Natural killer cell (primary cell): ENCODE data around the gene TMEM239. TPM values are rescaled to one million over a fixed set of nuclear protein-coding genes. Genes with fewer than 3 reads are reported as not detected.
"Not testable (repeated sequence)": the region's sequence is repeated elsewhere in the genome, so short reads cannot be mapped to it uniquely, and the experiment has no call there.

Experiments
- ATAC-seq, 3 donors: fragments of 150-1000 bp in 2 of 3; fragments of 200-7000 bp in 1 of 3; cut with Tn5 transposase; 1 replicate in 1 of 3; 2 replicates in 2 of 3; pipeline ENCODE4 v1.10.0; 2021; ENCODE audit warnings: mild to moderate bottlenecking in 2 of 3, moderate library complexity in 2 of 3
- DNase-seq, 2 donors: peaks; one replicate each; pipeline versions ENCODE4 v3.0.0 to v3.0.0-alpha.2; 2013 to 2021; ENCODE audit warnings: mixed read lengths in 1 of 2
- H3K27ac ChIP-seq: one replicate; pipeline ENCODE4 v1.5.1; 2013; ENCODE audit warnings: mild to moderate bottlenecking, low read length
- H3K27me3 ChIP-seq: one replicate; pipeline ENCODE4 v1.6.1; 2013; ENCODE audit warnings: low read length; ENCODE audit not compliant: control insufficient read depth, insufficient read depth
- H3K36me3 ChIP-seq: one replicate; pipeline ENCODE4 v1.6.1; 2013; ENCODE audit warnings: low read length; ENCODE audit not compliant: control insufficient read depth, insufficient read depth
- H3K4me1 ChIP-seq: one replicate; pipeline ENCODE4 v1.6.1; 2013; ENCODE audit warnings: low read length; ENCODE audit not compliant: control insufficient read depth, insufficient read depth
- H3K4me3 ChIP-seq: one replicate; pipeline ENCODE4 v1.5.1; 2013; ENCODE audit warnings: low read length
- H3K9me3 ChIP-seq: one replicate; pipeline ENCODE4 v1.6.1; 2013; ENCODE audit warnings: low read length; ENCODE audit not compliant: control insufficient read depth, insufficient read depth
- H3K27ac Mint-ChIP-seq, 2 donors: one replicate each; pipeline ENCODE4 v1.8.0; 2022; ENCODE audit warnings: mild to moderate bottlenecking in 2 of 2, mixed read lengths in 2 of 2, moderate library complexity in 1 of 2
- H3K27me3 Mint-ChIP-seq, 2 donors: one replicate each; pipeline ENCODE4 v1.8.0; 2022; ENCODE audit warnings: low read depth in 2 of 2, mixed read lengths in 2 of 2
- H3K36me3 Mint-ChIP-seq: one replicate; pipeline ENCODE4 v1.8.0; 2022; ENCODE audit warnings: mixed read lengths
- H3K4me1 Mint-ChIP-seq, 2 donors: one replicate each; pipeline ENCODE4 v1.8.0; 2022; ENCODE audit warnings: mixed read lengths in 2 of 2
- H3K4me3 Mint-ChIP-seq: one replicate; pipeline ENCODE4 v1.8.0; 2022; ENCODE audit warnings: mild to moderate bottlenecking, moderate library complexity, mixed read lengths
- H3K9me3 Mint-ChIP-seq, 2 donors: one replicate each; pipeline ENCODE4 v1.8.0; 2022; ENCODE audit warnings: mixed read lengths in 2 of 2
- CTCF ChIP-seq: fragments of 200-600 bp; IDR thresholded peaks from one replicate; pipeline ENCODE4 v1.8.0; 2022; ENCODE audit warnings: antibody characterized with exemption
- WGBS: methylation state at CpG from one replicate; pipeline ENCODE4 v1.1.7; 2013; ENCODE audit warnings: missing lambda C conversion rate; ENCODE audit not compliant: insufficient coverage; 5-methylcytosine and 5-hydroxymethylcytosine counted together
- intact Hi-C: fragments of 100-400 bp; cut with micrococcal nuclease; formaldehyde crosslinking; loops from one replicate; pipeline ENCODE4 v1.14.2; 2022
- total RNA-seq, 4 donors: library from RNA; stranded (reverse); fragments of 120-200 nt in 1 of 4; gene quantifications; one replicate each; pipeline versions ENCODE4 v1.2.3 to v1.2.4, GENCODE V29; 2013 to 2022

The TMEM239 gene
- total RNA-seq, result not detected
- total RNA-seq (2013), result not detected

GRCh38 chr20:2816030-2816582, at the start of gene TMEM239:
TSS of gene TMEM239 (plus strand) at chr20:2816364. CDS start at chr20:2816555, 191 bp downstream.
- Histone ChIP-seq H3K27me3 (peaks cover 11% of the 10 kb centered on the region), H3K27ac (no peak within 1 kb of the TSS), H3K36me3 (no peaks in the 10 kb centered on the region), H3K9me3 (no peaks in the 10 kb centered on the region), H3K4me1 (peaks cover 13% of the 10 kb centered on the region), H3K4me3 (no peak within 1 kb of the TSS)
- 89% methylated on average over 9 of the region's 10 CpGs for WGBS
- Mint-ChIP-seq H3K4me3 (no peak within 1 kb of the TSS), H3K27me3 (peaks cover 24 to 38% of the 10 kb centered on the region in 2 donors), H3K4me1 (peaks cover 0 to 26% of the 10 kb centered on the region in 2 donors), H3K9me3 (peaks cover 0 to 8% of the 10 kb centered on the region in 2 donors), H3K27ac (no peak within 1 kb of the TSS), H3K36me3 (peaks cover 6% of the 10 kb centered on the region)
- DNase-seq (no peak), ATAC-seq (no peak)
- no peak for TF ChIP-seq CTCF
- intact Hi-C loops, result no loop called here

GRCh38 chr20:2767768-2768631, 48.2 kb upstream of the TMEM239 start:
- no peak overlapping the region for H3K27ac ChIP-seq
- intact Hi-C loops, result no loop called here
- H3K9me3 ChIP-seq, result no peaks in the 10 kb centered on the region
- H3K4me1 Mint-ChIP-seq, result peaks cover 13 to 14% of the 10 kb centered on the region in 2 donors
- no peak for TF ChIP-seq CTCF
- no peaks in the 10 kb centered on the region for H3K9me3 Mint-ChIP-seq
- H3K27me3 Mint-ChIP-seq, result peaks cover 6 to 10% of the 10 kb centered on the region in 2 donors
- no peak overlapping the region for H3K4me3 Mint-ChIP-seq
- no peak overlapping the region for H3K27ac Mint-ChIP-seq
- no peak overlapping the region for H3K4me3 ChIP-seq
- H3K36me3 Mint-ChIP-seq, result no peaks in the 10 kb centered on the region
- WGBS, result 86% methylated on average over 12 of the region's 15 CpGs
- ATAC-seq (no peak), DNase-seq (no peak)
- peaks cover 16% of the 10 kb centered on the region for H3K4me1 ChIP-seq
- H3K36me3 ChIP-seq, result no peaks in the 10 kb centered on the region
- H3K27me3 ChIP-seq, result peaks cover 3% of the 10 kb centered on the region

GRCh38 chr20:2768632-2769015, 47.5 kb upstream of the TMEM239 start:
- Mint-ChIP-seq H3K27me3 (peaks cover 6 to 10% of the 10 kb centered on the region in 2 donors), H3K9me3 (no peaks in the 10 kb centered on the region), H3K27ac (no peak overlapping the region), H3K4me1 (peaks cover 13 to 14% of the 10 kb centered on the region in 2 donors), H3K36me3 (no peaks in the 10 kb centered on the region), H3K4me3 (no peak overlapping the region)
- Histone ChIP-seq H3K27me3 (peaks cover 3% of the 10 kb centered on the region), H3K36me3 (no peaks in the 10 kb centered on the region), H3K4me3 (no peak overlapping the region), H3K4me1 (peaks cover 16% of the 10 kb centered on the region), H3K27ac (no peak overlapping the region), H3K9me3 (no peaks in the 10 kb centered on the region)
- intact Hi-C loops, result no loop called here
- no peak for DNase-seq
- 74% methylated on average over 4 of the region's 5 CpGs for WGBS
- no peak for TF ChIP-seq CTCF
- no peak for ATAC-seq

- H3K4me1 ChIP-seq, result peaks cover 16% of the 10 kb centered on the region
- DNase-seq, H3K36me3 Mint-ChIP-seq, H3K27me3 Mint-ChIP-seq, H3K36me3 ChIP-seq, H3K9me3 Mint-ChIP-seq, ATAC-seq, H3K4me3 ChIP-seq, H3K27ac Mint-ChIP-seq, H3K9me3 ChIP-seq, H3K27ac ChIP-seq, H3K4me3 Mint-ChIP-seq, intact Hi-C loops, H3K27me3 ChIP-seq: not testable (repeated sequence)
- 95% methylated on average over 12 of the region's 12 CpGs for WGBS
- peaks cover 13 to 14% of the 10 kb centered on the region in 2 donors for H3K4me1 Mint-ChIP-seq
Measured at GRCh38 chr20:2770091-2770490, 46.1 kb upstream of the TMEM239 start.
